HG03103 (cell line): ENCODE results near the gene TTC22.

Experiments
- ATAC-seq: cut with Tn5 transposase; IDR thresholded peaks from one replicate; pipeline ENCODE4 v1.9.1; 2021; ENCODE audit warnings: low read depth; ENCODE audit not compliant: unreplicated experiment

TTC22 gene

DNA sequence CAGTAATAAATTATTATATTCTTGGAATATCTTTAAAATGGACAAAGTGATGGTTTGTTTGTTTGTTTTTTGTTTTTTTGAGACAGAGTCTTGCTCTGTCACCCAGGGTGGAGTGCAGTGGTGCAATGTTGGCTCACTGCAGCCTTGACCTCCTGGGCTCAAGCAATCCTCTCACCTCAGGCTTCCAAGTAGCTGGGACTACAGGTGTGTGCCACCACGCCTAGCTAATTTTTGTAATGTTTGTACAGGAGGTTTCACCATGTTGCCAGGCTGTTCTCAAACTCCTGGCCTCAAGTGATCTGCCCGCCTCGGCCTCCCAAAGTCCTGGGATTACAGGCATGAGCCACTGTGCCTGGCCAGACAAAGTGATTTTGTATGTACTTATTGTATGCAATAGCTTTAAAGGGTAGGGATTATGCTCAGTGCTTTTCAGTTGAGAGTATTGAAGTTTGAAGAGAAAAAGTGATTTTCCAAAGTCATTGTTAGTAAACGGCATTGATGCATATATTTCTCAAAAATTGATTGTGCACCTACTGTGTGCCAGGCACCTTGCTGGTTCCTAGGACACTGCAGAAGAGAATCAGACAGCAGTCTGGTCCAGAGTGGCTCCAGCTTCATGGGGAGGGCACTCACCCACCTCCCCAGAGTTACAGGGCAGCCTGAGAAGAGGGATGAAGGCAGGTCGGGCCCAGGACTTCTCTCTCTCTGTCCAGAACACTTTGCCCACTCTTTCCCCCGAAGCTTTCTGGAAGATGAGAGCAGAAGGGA is 34.2 kb upstream of the TTC22 start:
- no peak for ATAC-seq

DNA sequence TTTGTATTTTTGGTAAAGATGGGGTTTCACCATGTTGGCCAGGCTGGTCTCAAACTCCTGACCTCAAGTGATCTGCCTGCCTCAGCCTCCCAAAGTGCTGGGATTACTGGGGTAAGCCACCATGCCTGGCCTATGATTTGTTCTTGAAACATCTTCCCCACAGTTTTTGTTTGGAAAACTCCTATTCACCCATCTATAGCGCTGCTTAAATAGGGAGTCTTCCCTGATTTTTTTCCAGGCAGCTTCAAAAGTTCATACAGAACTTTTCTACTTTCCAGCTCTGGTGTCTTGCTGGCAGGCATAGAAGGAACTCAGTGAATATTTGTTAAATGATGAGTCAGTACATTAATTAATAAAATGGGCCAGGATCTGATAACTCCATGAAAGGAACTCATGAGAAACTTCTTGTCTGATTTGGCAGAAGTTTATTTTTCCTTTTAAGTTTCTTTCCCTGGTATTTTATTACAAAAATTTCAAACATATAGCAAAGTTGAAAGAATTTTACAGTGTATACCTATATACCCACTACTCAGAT is 33.0 kb upstream of the TTC22 start:
- ATAC-seq, result no peak

DNA sequence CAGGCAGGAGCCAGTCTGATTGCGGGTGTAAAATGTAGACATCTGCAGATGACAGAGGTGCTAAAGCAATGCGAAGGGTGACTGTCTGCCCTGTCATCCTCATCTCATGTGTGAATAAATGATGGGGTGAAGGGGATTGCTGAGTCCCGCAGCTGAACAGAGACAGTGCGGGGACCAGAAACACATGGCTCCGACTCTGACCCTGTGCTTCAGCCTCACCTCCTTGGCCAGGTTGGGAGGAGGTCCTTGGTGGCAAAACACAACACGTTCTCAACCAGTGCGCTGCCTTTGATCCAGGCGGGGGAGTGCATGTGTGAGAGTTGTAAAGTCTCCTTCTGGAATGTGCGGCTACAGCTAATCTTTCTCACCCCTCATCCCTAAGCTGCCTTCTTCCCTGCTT is 32.0 kb upstream of the TTC22 start:
- no peak for ATAC-seq

DNA sequence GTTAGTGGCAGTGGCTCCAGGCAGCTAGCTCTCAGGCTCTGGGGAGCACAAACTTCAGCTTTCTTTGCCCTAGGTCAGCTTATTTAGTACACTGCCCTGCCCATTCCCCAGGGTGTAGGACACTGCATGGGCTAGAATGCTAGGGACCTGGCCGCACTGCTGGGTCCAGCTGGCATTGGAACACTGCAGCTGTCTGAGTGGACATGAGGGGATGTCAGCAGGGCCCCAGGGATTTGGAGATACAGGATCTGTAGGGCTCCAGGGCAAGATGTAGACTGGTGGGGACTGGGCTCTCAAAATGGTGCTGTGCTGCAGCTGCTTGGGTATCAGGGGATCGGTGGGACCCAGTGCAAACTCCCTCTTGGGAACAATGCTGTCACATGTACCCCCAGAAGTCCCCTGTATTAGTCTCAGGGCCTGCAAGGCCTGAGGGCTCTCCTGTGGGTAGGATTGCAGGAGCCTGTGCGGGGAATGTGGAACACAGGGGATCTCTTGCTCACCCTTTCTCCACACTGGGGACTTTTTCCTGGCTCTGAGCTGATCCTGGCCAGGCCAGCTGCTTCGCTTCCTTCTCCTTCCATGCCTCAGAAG is 25.2 kb upstream of the TTC22 start:
- no peak for ATAC-seq

DNA sequence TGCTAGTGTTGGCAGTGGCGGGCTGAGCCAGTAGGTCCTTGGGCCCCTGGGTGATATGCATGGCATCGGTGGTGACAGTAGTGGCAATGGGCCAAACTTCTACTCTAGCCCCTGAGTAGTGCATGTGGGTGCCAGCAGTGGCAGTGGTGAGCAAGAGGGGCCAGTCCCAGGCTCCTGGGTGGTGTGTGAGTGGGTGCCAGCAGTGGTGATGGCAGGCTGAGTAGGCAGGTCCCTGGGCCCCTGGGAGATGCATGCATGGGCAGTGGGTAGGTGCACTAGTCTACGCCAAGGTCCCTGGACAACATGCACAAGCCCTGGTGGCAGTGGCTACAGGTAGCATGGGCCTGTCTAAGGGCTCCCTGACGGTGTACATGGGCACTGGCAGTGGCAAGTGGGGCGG is 24.6 kb upstream of the TTC22 start:
- no peak for ATAC-seq

DNA sequence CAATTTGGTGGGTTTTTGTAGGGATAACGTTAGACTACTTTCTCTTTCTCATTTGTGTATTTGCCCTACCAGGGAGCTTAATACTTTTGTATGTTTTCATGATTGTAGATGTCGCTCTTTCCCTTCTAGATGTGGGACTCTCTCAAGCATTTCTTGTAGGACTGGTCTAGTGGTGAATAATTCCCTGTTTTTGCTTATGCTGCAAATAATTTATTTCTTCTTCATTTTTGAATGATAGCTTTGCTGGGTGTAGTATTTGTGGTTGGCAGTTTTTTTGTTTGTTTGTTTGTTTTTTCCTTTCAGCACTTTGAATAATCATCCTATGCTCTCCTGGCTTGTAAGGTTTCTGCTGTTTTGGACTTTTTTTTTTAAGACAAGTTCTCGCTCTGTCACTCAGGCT is 22.5 kb upstream of the TTC22 start:
- no peak for ATAC-seq

GRCh38 chr1:54819733-54820132 is 18.6 kb upstream of the TTC22 start:
- ATAC-seq, result no peak

GRCh38 chr1:54819195-54819536 is 18.0 kb upstream of the TTC22 start:
- ATAC-seq, result no peak

GRCh38 chr1:54818461-54819194 is 17.5 kb upstream of the TTC22 start:
- no peak for ATAC-seq

- no peak for ATAC-seq
These were observed 15.8 kb upstream of the TTC22 start for GRCh38 chr1:54816951-54817350.

- no peak for ATAC-seq
These were observed 15.0 kb upstream of the TTC22 start for GRCh38 chr1:54816130-54816529.

DNA sequence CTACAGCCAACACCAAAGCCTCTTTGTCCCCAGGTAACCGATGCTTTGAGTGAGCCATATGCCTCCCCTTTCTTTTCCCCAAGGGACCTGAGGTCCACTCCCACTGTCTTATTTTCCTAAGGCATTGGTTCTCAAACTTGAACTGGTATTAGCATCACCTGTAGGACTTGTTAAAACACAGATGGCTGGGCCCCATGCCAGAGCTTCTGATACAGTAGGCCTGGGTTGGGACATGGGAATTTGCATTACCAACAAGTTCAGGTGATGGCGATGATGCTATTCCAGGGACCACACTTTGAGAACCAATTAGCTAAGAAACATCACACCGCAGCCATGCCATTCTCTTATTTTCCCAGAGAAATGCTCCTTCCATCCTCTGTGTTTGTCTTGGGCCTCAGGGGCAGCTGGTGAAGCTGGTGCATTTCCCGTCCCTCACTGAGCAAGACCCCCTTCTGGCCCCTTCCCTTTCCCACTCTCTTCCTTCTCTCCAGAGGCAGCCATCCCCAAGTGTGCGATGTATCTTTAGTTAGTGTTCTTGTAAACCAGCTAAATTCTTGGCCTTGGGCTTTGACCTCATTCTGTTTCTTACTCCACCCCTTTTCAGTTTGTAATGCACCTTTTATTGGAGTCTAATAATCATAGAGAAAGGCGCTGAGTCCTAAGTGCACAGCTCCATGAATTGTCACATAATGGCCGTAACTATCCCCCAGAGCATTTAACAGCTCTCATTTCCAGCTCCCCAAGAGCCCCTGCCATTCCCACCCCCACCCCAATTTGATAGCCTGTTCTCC is 14.2 kb upstream of the TTC22 start:
- ATAC-seq, result no peak

GRCh38 chr1:54814571-54814970 is 13.4 kb upstream of the TTC22 start:
- ATAC-seq, result no peak

GRCh38 chr1:54814126-54814498 is 13.0 kb upstream of the TTC22 start:
- ATAC-seq, result no peak

DNA sequence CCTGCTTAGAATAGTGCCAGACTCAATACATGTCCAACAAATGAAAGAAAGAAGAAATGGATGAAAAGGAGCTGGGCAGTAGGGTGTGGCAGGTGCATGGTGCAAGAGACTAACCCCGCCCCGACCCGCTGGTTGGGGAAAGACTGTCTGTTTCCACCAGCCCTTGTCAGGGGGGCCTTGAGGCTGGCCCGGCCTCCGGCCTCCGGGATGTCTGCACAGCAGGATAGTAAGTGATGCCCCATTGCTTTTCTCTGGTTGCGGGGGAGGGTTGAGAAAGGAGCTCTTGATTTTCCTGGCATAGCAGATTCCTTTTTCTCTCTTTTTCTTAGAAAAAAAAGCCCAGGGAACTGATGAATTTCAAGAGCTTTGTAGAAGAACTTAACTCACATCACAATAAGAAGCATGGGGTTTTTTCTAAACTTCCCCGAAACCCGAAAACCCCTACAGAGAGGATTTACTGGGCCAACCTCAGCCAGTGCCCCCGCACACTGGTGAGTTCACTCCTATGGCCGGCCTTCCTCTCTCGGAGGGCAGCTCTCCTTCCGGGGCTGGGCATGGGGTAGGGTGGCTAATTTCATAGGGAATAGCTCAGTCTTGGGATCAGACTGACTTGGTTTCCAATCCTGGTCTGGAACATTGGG is 12.5 kb upstream of the TTC22 start:
- no peak for ATAC-seq

DNA sequence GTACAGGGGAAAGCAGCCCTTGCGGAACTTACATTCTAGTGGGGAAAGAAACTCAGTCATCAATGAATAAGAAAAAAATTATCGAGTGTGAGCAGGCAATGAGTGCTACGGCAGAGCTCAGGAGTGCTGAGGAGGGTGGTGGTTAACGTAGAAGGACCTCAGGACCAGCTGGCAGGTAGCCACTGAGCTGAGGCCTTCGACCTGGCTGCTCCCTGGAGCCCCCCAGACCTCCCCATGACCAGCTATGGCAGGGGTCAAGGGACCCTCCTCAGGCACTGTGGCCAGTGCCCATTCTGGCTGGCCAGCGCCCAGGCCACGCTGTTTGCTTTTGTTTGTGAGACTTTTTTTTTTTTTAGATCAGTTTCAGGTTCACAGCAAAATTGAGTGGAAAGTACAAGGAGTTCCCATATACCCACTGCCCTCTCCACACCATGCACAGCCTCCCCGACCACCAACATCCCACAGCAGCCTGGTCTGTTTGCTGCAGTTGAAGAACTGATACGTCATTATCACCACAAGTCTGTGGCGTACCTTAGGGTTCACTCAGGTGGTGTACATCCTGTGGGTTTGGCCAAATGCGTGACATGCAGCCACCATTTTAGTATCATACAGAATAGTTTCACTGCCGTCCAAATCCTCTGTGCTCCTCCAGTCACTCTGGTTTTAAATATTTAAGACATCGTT is 11.8 kb upstream of the TTC22 start:
- no peak for ATAC-seq

GRCh38 chr1:54811739-54812655 is 10.9 kb upstream of the TTC22 start:
- ATAC-seq, result no peak

DNA sequence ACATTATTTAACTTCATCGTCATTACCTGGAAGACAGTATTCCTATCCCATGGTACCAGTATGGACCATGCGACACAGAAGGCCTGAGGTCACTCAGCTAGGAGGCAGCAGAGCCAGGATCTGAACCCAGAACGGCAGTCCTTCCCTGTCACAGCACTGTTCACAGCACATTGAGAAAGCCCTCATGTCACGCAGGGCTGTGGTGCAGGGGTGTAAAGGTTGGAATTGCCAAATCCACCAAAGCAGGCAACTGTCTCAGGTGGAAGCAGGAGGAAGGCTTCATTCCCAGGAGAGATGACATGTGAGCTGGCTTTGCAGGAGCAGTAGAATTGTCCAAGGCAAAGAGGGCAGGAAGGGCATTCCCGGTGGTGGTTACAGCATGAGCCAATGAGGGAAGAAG is 9.9 kb upstream of the TTC22 start:
- no peak for ATAC-seq
